Fibroblast of skin of back (primary cell): ENCODE results near the gene RPL36AL. TPM values are rescaled to one million over a fixed set of nuclear protein-coding genes. Genes with fewer than 3 reads are reported as not detected.
"Not testable (repeated sequence)": the region's sequence is repeated elsewhere in the genome, so short reads cannot be mapped to it uniquely, and the experiment has no call there.

Experiments
- DNase-seq: peaks from one replicate; pipeline ENCODE4 v3.0.0-alpha.2; 2013
- polyA plus RNA-seq, 2 experiments: library from polyadenylated mRNA; unstranded; fragments of 120-200 nt; gene quantifications; one replicate each; pipeline ENCODE4 v1.2.1, GENCODE V29; 2013; ENCODE audit not compliant: insufficient read length in 2 of 2

Gene RPL36AL
- polyA plus RNA-seq (2013, experiment 1 of 2; ENCODE audit: insufficient read length) = 211 TPM
- polyA plus RNA-seq (2013, experiment 2 of 2; ENCODE audit: insufficient read length) = 204 TPM

- DNase-seq = peak; percentile 99
These were observed at the start of gene RPL36AL, which contains the start of gene MGAT2 for GRCh38 chr14:49620182-49621113. TSS of gene RPL36AL (minus strand) at chr14:49620626. CDS start at chr14:49619104, 1,522 bp downstream. TSS of gene MGAT2 (plus strand) at chr14:49620799. CDS start at chr14:49621269, 470 bp downstream.

GRCh38 chr14:49659526-49660455 is 39.4 kb upstream of the RPL36AL start:
- DNase-seq = no peak

GRCh38 chr14:49657500-49657899 is 37.1 kb upstream of the RPL36AL start:
- not testable (repeated sequence) for DNase-seq

- no peak for DNase-seq
These were observed 34.1 kb upstream of the RPL36AL start for GRCh38 chr14:49654511-49654910.

- no peak for DNase-seq
These were observed 33.1 kb upstream of the RPL36AL start for GRCh38 chr14:49653508-49653907.

GRCh38 chr14:49642163-49642562 is 21.7 kb upstream of the RPL36AL start:
- DNase-seq = no peak

GRCh38 chr14:49641697-49642129 is 21.3 kb upstream of the RPL36AL start:
- no peak for DNase-seq

- no peak for DNase-seq
These were observed 20.4 kb upstream of the RPL36AL start for GRCh38 chr14:49640540-49641417.

- DNase-seq = no peak
These were observed 17.2 kb upstream of the RPL36AL start for GRCh38 chr14:49637534-49638078.

- no peak for DNase-seq
These were observed 16.4 kb upstream of the RPL36AL start for GRCh38 chr14:49636866-49637265.

- DNase-seq = peak; percentile 69
These were observed 14.3 kb upstream of the RPL36AL start, which contains the start of gene DNAAF2 for GRCh38 chr14:49634547-49635334. TSS of gene DNAAF2 (minus strand) at chr14:49635244. CDS start at chr14:49635149, 95 bp downstream.

GRCh38 chr14:49633640-49634546 is 13.5 kb upstream of the RPL36AL start:
- peak; percentile 94 for DNase-seq

GRCh38 chr14:49623941-49624839 is 3.8 kb upstream of the RPL36AL start:
- no peak for DNase-seq

GRCh38 chr14:49623387-49623786 is 3.0 kb upstream of the RPL36AL start:
- no peak for DNase-seq

GRCh38 chr14:49622022-49622607 is 1.7 kb upstream of the RPL36AL start:
- DNase-seq = no peak

- DNase-seq = peak; percentile 73
These were observed 872 bp upstream of the RPL36AL start for GRCh38 chr14:49621114-49621881.

GRCh38 chr14:49619730-49620129 is 696 bp downstream of the RPL36AL start:
- DNase-seq = no peak
